GF-D8 (cell line): ENCODE data around the gene WSCD1.

ENCODE experiments used
- DNase-seq: peaks from one replicate; lab custom pipeline; 2025; lab: John Stamatoyannopoulos, UW

The WSCD1 gene

DNA sequence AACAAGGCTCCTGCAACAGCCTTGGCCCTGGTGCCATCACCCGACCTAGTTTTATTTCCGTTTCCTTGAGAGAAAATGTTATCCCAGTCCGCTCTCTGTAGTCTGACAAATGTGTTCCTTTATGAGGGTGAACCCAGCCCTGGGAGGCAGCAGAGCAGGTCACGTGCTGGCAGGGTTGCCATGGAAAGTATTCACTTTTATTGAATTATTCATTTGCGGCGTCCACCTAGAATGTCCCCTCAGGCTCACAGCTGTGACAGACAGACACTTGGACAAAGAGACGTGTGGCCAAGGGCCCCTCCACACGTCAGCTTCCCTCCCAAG lies 90.0 kb downstream of the WSCD1 start:
- no peak for DNase-seq

DNA sequence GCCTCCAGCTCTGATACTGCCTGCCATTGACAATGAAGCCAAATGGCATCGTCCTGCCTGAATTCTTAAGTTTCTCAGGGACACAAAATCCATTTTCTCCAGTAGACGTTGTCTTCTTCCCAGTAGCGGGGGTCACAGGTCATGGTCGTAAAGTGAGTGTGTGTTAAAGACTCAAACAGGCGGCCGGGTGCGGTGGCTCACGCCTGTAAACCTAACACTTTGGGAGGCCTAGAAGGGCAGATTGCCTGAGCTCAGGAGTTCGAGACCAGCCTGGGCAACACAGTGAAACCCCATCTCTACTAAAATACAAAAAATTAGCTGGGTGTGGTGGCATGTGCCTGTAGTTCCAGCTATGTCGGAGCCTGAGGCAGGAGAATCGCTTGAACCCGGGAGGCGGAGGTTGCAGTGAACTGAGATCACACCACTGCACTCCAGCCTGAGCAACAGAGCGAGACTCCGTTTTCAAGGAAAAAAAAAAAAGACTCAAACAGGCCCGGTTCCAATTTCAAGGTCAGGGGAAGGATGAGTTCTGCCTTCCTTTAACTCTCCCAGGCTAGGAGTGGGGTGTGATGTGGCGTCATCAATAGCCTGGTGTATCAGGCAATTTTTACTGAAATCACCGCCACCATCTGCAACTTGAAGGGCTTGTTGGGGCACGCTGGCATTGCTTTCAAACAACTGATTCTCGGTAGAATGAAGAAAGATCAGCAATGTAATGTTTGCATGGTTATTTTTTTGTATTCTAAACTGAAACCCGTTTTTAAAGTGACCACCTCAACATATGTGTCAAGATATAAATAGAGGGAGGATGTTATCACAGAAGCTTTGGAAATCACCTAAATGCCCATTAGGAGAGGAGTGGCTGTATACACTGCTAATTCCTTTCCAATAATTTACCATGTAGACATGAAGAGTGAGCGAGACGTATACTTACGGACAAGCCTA lies 91.0 kb downstream of the WSCD1 start:
- DNase-seq: no peak

DNA sequence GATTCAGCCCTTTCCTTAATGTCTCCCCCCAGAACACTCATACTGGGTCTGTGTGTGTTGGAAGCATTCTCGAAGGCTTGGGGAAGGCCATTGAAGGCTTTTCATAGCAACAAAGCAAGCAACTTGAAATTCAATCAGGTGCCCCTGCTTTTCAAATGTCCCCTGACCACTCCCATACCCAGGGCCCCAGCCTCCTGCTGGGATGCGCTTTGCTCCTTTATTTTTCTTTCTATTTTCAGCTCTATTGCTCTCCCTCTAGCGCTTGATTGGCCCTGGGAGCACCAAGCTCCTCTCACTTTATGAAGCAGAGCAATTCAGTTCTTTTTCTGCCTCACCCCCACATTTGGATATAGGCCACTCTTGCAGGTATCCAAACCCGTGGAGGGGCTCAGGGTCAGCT lies 92.0 kb downstream of the WSCD1 start:
- no peak for DNase-seq

GRCh38 chr17:6162892-6163291 lies 92.7 kb downstream of the WSCD1 start:
- DNase-seq: no peak

DNA sequence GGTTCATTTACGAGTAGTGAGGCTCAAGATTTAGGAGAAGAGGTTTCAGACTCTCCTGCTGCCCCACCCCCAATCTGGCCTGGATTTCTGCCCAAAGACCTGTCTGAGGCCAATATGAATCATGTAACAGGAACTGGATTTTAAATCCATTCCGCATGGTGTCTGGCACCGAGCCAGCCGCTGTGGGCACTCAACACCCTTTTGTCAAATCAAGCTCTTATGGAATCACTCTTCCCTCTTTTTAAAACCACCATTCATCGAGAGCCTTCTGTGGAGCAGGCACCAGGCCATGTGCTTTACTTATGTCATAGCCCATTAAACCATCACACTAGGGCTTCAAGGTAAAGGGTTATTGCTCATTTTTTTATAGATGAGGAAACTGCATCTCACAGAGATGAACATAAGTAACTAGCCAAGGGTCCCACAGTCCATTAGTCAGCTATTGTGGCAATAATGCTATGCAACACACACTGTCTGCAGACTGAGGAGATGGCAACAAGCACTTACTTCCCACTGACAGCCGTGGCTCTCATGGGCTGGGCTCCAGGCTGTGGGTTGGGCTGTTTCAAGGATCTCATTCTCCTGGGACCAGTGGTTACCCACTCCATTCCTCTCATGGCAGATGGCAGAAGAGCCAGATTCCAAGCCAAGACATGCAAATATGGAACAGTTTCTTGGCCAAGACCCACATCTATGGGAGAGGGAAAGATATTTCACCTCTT lies 93.6 kb downstream of the WSCD1 start:
- no peak for DNase-seq

- DNase-seq: no peak
Observed at GRCh38 chr17:6164996-6165395, 94.8 kb downstream of the WSCD1 start.

GRCh38 chr17:6165806-6166205 lies 95.6 kb downstream of the WSCD1 start:
- DNase-seq: no peak

- DNase-seq: peak; percentile 1
Observed at GRCh38 chr17:6166492-6167179, 96.5 kb downstream of the WSCD1 start.

DNA sequence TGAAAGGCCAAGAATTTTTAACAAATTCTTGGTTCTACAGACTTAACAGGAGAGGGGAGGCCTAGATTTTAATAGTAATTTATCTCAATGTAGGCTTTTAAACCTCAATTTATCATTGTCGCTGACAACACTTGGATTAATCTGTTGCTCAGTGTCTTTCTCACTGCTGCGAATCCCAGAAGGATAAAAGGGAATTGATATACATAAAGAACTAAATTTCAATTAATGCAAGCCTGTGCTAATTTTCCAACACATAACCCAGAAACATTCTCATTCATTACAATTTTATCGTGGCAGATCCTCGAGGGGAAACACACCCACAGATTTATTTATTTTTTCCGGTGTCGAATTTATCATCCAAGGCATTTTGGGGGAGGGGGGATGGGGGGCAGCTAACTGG lies 98.1 kb downstream of the WSCD1 start:
- DNase-seq: no peak

DNA sequence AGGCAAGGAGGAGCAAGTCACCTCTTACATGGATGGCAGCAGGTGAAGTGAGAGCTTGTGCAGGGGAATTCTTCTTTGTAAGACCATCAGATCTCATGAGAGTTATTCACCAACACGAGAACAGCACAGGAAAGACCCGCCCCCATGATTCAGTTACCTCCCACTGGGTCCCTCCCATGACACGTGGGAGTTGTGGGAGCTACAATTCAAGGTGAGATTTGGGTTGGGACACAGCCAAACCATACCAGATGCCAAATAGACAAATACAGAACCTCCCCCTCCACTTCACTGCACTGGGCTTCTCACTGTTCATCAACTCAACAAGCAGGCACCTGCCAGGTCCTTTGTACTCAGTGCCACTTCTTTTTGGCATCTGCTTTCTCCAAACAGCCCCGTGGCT lies 100.2 kb downstream of the WSCD1 start:
- no peak for DNase-seq

GRCh38 chr17:6172642-6173330 lies 102.6 kb downstream of the WSCD1 start:
- no peak for DNase-seq

- no peak for DNase-seq
Observed at GRCh38 chr17:6173653-6174052, 103.5 kb downstream of the WSCD1 start.
